Vagina (tissue), 2 donors: ENCODE measurements around the gene PIK3R3.

Experiments
- CTCF ChIP-seq, 3 experiments: fragments of 450-650 bp in 2 of 3; fragments of 200-600 bp in 1 of 3; sonication (generic) in 1 of 3; IDR thresholded peaks; one replicate each; pipeline ENCODE4 v1.5.1; 2017 to 2019; ENCODE audit warnings: antibody characterized with exemption in 3 of 3, mild to moderate bottlenecking in 2 of 3, moderate library complexity in 2 of 3
- POLR2A ChIP-seq, 2 donors: fragments of 450-650 bp; IDR thresholded peaks; one replicate each; pipeline ENCODE4 v1.6.1; 2017; ENCODE audit warnings: antibody characterized with exemption in 2 of 2, mild to moderate bottlenecking in 2 of 2, moderate library complexity in 2 of 2
- POLR2AphosphoS5 ChIP-seq, 2 donors: sonication (generic); formaldehyde crosslinking; IDR thresholded peaks; one replicate each; pipeline ENCODE4 v1.9.0; 2017; ENCODE audit warnings: antibody characterized with exemption in 2 of 2, mild to moderate bottlenecking in 2 of 2, low read depth in 1 of 2; ENCODE audit not compliant: insufficient read depth in 1 of 2

GRCh38 chr1:46097149-46097472 is 35.3 kb downstream of the PIK3R3 start:
- no peak for TF ChIP-seq CTCF (IDR thresholded peaks at IDR 0.05)
- no peak for TF ChIP-seq POLR2AphosphoS5 (IDR thresholded peaks at IDR 0.05; ENCODE audit: insufficient read depth in 1 of 2, low read depth in 1 of 2)
- no peak for TF ChIP-seq POLR2A (IDR thresholded peaks at IDR 0.05)
